HAP-1 (cell line): ENCODE results near the gene MAPKAPK5.
"Not testable (repeated sequence)": the region's sequence is repeated elsewhere in the genome, so short reads cannot be mapped to it uniquely, and the experiment has no call there.

ENCODE experiments used
- DNase-seq, 2 experiments: peaks; one replicate each; pipeline ENCODE4 v3.0.0-alpha.2; 2016 to 2020; ENCODE audit warnings: low spot score in 2 of 2
- H3K27me3 ChIP-seq: fragments of 250-450 bp; sonication (Bioruptor Pico); 2 replicates; pipeline ENCODE4 v1.5.1; 2020; ENCODE audit warnings: low read depth, mild to moderate bottlenecking, moderate library complexity
- H3K36me3 ChIP-seq: fragments of 250-450 bp; sonication (Bioruptor Pico); replicated peaks from 2 replicates; pipeline ENCODE4 v1.5.1; 2020; ENCODE audit warnings: mild to moderate bottlenecking
- H3K4me1 ChIP-seq: fragments of 250-450 bp; sonication (Bioruptor Pico); 2 replicates; pipeline ENCODE4 v1.5.1; 2020; ENCODE audit warnings: mild to moderate bottlenecking
- H3K4me3 ChIP-seq: fragments of 250-450 bp; sonication (Bioruptor Pico); 2 replicates; pipeline ENCODE4 v1.5.1; 2020; ENCODE audit warnings: mild to moderate bottlenecking, moderate library complexity
- H3K9me3 ChIP-seq: fragments of 250-450 bp; sonication (Bioruptor Pico); 2 replicates; pipeline ENCODE4 v1.5.1; 2020; ENCODE audit warnings: mild to moderate bottlenecking, moderate library complexity
- in situ Hi-C: fragments of 300-500 bp; cut with MboI; formaldehyde crosslinking; loops from 3 replicates; pipeline ENCODE4 v1.14.3; 2020; ENCODE audit warnings: low sequenced_read_pairs, inconsistent platforms, mixed read lengths

The MAPKAPK5 gene

DNA sequence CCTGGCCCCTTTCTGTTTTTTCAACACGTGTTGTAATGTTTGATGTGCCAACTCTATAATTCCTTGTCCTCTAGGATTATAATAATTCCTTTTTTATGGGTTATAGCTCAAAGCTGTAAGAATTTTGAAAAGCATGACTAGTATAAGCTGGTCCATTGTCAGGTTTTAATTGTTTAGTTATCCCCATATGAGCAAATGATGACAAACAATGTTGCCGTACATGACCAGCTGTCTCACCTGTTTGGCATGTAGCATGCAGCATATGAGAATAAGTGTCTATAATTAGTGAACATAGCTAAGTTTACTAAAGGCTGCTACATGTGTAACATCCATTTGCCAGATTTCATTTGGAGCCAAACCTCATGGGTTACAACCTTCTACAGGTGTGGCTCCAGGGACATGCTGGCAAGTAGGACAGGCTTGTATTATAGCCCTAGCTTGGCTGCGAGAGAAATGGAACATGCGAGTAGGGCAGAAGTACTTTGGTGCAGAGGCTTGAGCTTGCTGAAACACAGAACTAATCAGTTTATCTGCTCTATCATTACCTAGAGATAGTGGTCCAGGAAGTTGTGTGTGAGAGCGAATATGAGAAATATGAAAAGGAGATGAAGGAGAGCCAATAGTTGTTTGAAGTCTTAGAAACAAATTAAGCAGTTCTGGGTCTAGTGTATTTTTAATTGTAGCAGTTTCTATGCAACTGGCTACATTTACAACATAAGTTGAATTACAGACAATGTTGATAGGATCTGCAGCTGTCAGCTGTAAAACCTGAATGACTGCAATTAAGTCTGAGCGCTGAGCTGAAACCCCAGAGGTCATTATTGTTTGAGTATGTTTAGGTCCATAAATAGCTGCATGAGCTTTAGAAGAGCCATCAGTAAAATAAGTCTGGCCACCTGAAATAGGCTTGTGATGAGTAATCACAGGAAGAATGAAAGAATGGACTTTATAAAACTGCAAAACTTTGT, 22.6 kb upstream of the MAPKAPK5 start:
- H3K4me1 ChIP-seq: peaks cover 22% of the 10 kb centered on the region
- peak; percentile 43 to 70 for DNase-seq
- in situ Hi-C loops: no loop called here

DNA sequence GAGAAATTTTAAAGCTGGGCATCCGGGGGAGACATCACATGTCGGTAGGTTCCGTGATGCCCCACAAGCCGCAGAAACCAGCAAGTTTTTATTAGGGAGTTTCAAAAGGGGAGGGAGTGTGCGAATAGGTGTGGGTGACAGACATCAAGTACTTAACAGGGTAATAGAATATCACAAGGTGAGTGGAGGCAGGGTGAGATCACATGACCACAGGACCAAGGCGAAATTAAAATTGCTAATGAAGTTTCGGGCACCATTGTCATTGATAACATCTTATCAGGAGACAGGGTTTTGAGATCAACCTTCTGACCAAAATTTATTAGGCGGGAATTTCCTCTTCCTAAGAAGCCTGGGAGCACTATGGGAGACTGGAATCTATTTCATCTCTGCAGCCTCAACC, 21.2 kb upstream of the MAPKAPK5 start:
- H3K9me3 ChIP-seq, DNase-seq, in situ Hi-C loops, H3K4me3 ChIP-seq, H3K36me3 ChIP-seq, H3K27me3 ChIP-seq: not testable (repeated sequence)
- H3K4me1 ChIP-seq: peaks cover 21% of the 10 kb centered on the region

More for the DNA sequence above, 22.6 kb upstream of the MAPKAPK5 start:
- Histone ChIP-seq H3K27me3 (no peaks in the 10 kb centered on the region), H3K9me3 (no peaks in the 10 kb centered on the region), H3K4me3 (no peak overlapping the region), H3K36me3 (no peaks in the 10 kb centered on the region)

DNA sequence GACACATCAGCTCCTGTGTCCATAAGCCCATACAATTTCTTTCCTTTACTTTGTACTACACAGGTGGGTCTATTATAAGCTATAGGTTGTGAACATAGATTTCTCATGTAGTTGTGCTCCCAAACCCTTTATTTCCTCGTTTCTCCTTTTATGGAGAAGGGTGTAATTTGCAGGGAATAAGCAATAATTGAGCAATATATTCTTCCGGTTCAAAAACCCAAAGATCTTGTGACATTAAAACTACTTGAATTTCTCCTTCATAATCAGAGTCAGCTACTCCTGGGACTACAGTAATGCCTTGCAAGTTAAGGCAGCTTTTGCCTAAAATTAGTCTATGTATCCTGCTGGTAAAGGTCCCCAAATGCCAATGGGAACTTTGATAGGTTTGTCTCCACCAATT, 19.1 kb upstream of the MAPKAPK5 start:
- Histone ChIP-seq H3K4me1 (peaks cover 18% of the 10 kb centered on the region), H3K36me3 (no peaks in the 10 kb centered on the region), H3K27me3 (no peaks in the 10 kb centered on the region), H3K4me3 (no peak overlapping the region), H3K9me3 (no peaks in the 10 kb centered on the region)
- in situ Hi-C loops: no loop called here
- DNase-seq: no peak

GRCh38 chr12:111823891-111824290, 18.1 kb upstream of the MAPKAPK5 start:
- in situ Hi-C loops: no loop called here
- Histone ChIP-seq H3K36me3 (no peaks in the 10 kb centered on the region), H3K9me3 (no peaks in the 10 kb centered on the region), H3K27me3 (no peaks in the 10 kb centered on the region), H3K4me1 (peaks cover 18% of the 10 kb centered on the region), H3K4me3 (no peak overlapping the region)
- DNase-seq: no peak

DNA sequence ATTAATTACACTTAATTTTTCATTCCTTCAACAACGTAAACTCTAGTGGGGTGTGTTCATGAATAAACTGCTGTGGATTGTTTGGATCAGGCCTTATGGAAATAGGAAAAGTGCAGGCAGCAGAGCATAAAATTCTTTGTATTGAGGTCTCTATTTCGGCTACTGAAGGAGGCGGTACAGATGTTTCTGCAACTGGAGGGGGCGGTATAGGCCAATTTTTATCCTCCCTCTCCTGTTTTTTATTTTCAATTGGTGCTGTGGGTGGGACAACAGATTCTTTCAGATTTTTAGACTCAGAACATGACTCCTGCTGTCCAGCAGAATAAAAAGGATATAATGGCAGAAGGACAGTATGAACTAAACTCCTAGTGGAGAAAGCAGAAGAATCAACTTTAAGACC, 17.7 kb upstream of the MAPKAPK5 start:
- in situ Hi-C loops, H3K36me3 ChIP-seq, H3K27me3 ChIP-seq, H3K9me3 ChIP-seq, H3K4me3 ChIP-seq: not testable (repeated sequence)
- peaks cover 16% of the 10 kb centered on the region for H3K4me1 ChIP-seq
- peak; percentile 24 for DNase-seq

- Histone ChIP-seq H3K4me1 (peaks cover 6% of the 10 kb centered on the region), H3K27me3 (no peaks in the 10 kb centered on the region), H3K36me3 (no peaks in the 10 kb centered on the region), H3K4me3 (no peak overlapping the region), H3K9me3 (peaks cover 2% of the 10 kb centered on the region; the same call in 1 of the 2 replicates)
- in situ Hi-C loops: no loop called here
- DNase-seq: no peak
These were observed 16.5 kb upstream of the MAPKAPK5 start for GRCh38 chr12:111825509-111825908.

GRCh38 chr12:111826316-111826715, 15.7 kb upstream of the MAPKAPK5 start:
- in situ Hi-C loops: no loop called here
- H3K36me3 ChIP-seq: no peaks in the 10 kb centered on the region
- H3K9me3 ChIP-seq: peaks cover 2% of the 10 kb centered on the region; the same call in 1 of the 2 replicates
- H3K27me3 ChIP-seq: no peaks in the 10 kb centered on the region
- H3K4me3 ChIP-seq: no peak overlapping the region
- no peak for DNase-seq
- H3K4me1 ChIP-seq: peaks cover 5% of the 10 kb centered on the region; the same call in 1 of the 2 replicates

DNA sequence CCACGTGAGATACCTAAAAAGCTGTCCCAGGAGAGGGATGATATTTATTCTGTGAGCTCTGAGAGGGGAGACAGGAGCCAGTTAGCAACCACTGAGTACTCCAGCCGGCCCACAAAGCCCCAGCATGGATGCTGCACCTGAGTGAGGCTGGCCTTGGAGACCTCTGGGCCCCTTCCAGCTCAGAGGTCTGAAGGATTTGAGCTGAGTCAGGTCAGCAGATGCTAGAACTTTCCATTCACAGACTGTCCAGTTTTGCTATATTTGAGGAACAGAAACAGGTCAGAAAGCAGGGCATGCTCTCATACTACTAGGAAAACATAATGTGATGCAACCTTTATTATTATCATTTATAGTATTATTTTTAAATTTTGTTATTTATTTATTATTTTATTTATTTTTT, 15.0 kb upstream of the MAPKAPK5 start:
- Histone ChIP-seq H3K4me3 (no peak overlapping the region), H3K27me3 (no peaks in the 10 kb centered on the region), H3K9me3 (peaks cover 2% of the 10 kb centered on the region; the same call in 1 of the 2 replicates), H3K4me1 (no peaks in the 10 kb centered on the region), H3K36me3 (no peaks in the 10 kb centered on the region)
- in situ Hi-C loops: no loop called here
- no peak for DNase-seq

GRCh38 chr12:111827907-111828306, 14.1 kb upstream of the MAPKAPK5 start:
- Histone ChIP-seq H3K4me1 (no peaks in the 10 kb centered on the region), H3K4me3 (no peak overlapping the region), H3K27me3 (no peaks in the 10 kb centered on the region; the same call in 1 of the 2 replicates), H3K36me3 (no peaks in the 10 kb centered on the region), H3K9me3 (peaks cover 2% of the 10 kb centered on the region; the same call in 1 of the 2 replicates)
- in situ Hi-C loops: no loop called here
- DNase-seq: no peak

- Histone ChIP-seq H3K36me3 (no peaks in the 10 kb centered on the region), H3K4me3 (no peak overlapping the region), H3K27me3 (no peaks in the 10 kb centered on the region; the same call in 1 of the 2 replicates), H3K9me3 (peaks cover 2% of the 10 kb centered on the region; the same call in 1 of the 2 replicates), H3K4me1 (no peaks in the 10 kb centered on the region)
- no peak for DNase-seq
- in situ Hi-C loops: no loop called here
These were observed 13.6 kb upstream of the MAPKAPK5 start for GRCh38 chr12:111828338-111828979.

DNA sequence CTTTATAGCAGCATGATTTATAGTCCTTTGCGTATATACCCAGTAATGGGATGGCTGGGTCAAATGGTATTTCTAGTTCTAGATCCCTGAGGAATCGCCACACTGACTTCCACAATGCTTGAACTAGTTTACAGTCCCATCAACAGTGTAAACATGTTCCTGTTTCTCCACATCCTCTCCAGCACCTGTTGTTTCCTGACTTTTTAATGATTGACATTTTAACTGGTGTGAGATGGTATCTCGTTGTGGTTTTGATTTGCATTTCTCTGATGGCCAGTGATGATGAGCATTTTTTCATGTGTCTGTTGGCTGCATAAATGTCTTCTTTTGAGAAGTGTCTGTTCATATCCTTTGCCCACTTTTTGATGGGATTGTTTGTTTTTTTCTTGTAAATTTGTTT, 12.4 kb upstream of the MAPKAPK5 start:
- in situ Hi-C loops, H3K9me3 ChIP-seq, H3K4me1 ChIP-seq, H3K36me3 ChIP-seq, H3K4me3 ChIP-seq, H3K27me3 ChIP-seq, DNase-seq: not testable (repeated sequence)

GRCh38 chr12:111834740-111835386, 7.2 kb upstream of the MAPKAPK5 start:
- H3K4me1 ChIP-seq, H3K27me3 ChIP-seq, H3K36me3 ChIP-seq, in situ Hi-C loops, H3K9me3 ChIP-seq: not testable (repeated sequence)
- peak overlapping the region; percentile 29 for H3K4me3 ChIP-seq
- DNase-seq: peak in 1 of 2 experiments; percentile 79

DNA sequence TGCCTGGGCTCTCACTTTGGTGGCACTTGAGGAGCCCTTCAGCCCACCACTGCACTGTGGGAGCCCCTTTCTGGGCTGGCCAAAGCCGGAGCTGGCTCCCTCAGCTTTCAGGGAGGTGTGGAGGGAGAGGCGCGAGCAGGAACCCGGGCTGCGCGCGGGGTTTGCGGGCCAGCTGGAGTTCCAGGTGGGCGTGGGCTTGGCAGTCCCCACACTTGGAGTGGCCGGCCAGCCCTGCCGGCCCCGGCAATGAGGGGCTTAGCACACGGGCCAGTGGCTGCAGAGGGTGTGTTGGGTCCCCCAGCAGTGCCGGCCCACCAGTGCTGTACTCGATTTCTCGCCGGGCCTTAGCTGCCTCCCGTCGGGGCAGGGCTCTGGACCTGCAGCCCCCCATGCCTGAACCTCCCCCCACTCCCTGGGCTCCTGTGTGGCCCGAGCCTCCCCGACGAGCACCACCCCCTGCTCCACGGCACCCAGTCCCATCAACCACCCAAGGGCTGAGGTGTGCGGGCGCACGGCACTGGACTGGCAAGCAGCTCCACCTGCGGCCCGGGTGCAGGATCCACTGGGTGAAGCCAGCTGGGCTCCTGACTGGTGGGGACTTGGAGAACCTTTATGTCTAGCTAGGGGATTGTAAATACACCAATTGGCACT, 6.4 kb upstream of the MAPKAPK5 start:
- H3K9me3 ChIP-seq, H3K4me3 ChIP-seq, DNase-seq, H3K4me1 ChIP-seq, in situ Hi-C loops, H3K27me3 ChIP-seq: not testable (repeated sequence)
- H3K36me3 ChIP-seq: peaks cover 13% of the 10 kb centered on the region
